WTC11 (cell line): ENCODE data around the gene KIRREL3. TPM values are rescaled to one million over a fixed set of nuclear protein-coding genes. Genes with fewer than 3 reads are reported as not detected.

Experiments used
- ATAC-seq: fragments of 200-7000 bp; cut with Tn5 transposase; 2 replicates; pipeline ENCODE4 v1.10.0; 2021; ENCODE audit warnings: mild to moderate bottlenecking, moderate library complexity
- CTCF ChIA-PET: fragments of 300-600 bp; sonication (Branson Sonifier 250); formaldehyde crosslinking; loops from one replicate; lab custom pipeline; 2021; ENCODE audit warnings: antibody characterized with exemption; lab: Charles Lee
- POLR2A ChIA-PET: fragments of 350-600 bp; sonication (Branson Sonifier 250); formaldehyde crosslinking; loops from one replicate; lab custom pipeline; 2021; ENCODE audit warnings: antibody characterized with exemption; lab: Charles Lee
- DNase-seq: peaks from one replicate; pipeline ENCODE4 v3.0.0; 2021; ENCODE audit warnings: low spot score
- H3K27ac Mint-ChIP-seq: 2 replicates; pipeline ENCODE4 v1.8.0; 2021; ENCODE audit warnings: mixed read lengths
- H3K27me3 Mint-ChIP-seq: 2 replicates; pipeline ENCODE4 v1.8.0; 2021; ENCODE audit warnings: low read depth, mild to moderate bottlenecking, moderate library complexity, mixed read lengths
- H3K36me3 Mint-ChIP-seq: 2 replicates; pipeline ENCODE4 v1.8.0; 2021; ENCODE audit warnings: mixed read lengths
- H3K4me1 Mint-ChIP-seq: 2 replicates; pipeline ENCODE4 v1.8.0; 2022; ENCODE audit warnings: mixed read lengths
- H3K4me3 Mint-ChIP-seq: 2 replicates; pipeline ENCODE4 v1.8.0; 2021; ENCODE audit warnings: mild to moderate bottlenecking, moderate library complexity, mixed read lengths
- H3K9me3 Mint-ChIP-seq: 2 replicates; pipeline ENCODE4 v1.8.0; 2021; ENCODE audit warnings: mixed read lengths
- CBFB ChIP-seq: sonication (generic); formaldehyde crosslinking; IDR thresholded peaks from 2 replicates; pipeline ENCODE4 v1.8.1; 2022; ENCODE audit warnings: mild to moderate bottlenecking, low read depth, missing genetic modification reagents
- CREB1 ChIP-seq: sonication (generic); formaldehyde crosslinking; IDR thresholded peaks from 2 replicates; pipeline ENCODE4 v1.8.0; 2023; ENCODE audit warnings: mild to moderate bottlenecking, missing genetic modification reagents
- CREM ChIP-seq: sonication (generic); formaldehyde crosslinking; IDR thresholded peaks from 2 replicates; pipeline ENCODE4 v1.8.1; 2022; ENCODE audit warnings: mild to moderate bottlenecking, missing genetic modification reagents, moderate library complexity
- FOXK1 ChIP-seq: sonication (generic); formaldehyde crosslinking; IDR thresholded peaks from 2 replicates; pipeline ENCODE4 v1.8.0; 2022; ENCODE audit warnings: mild to moderate bottlenecking, moderate library complexity, missing genetic modification reagents
- FOXP1 ChIP-seq: sonication (generic); formaldehyde crosslinking; IDR thresholded peaks from 2 replicates; pipeline ENCODE4 v1.8.0; 2022; ENCODE audit warnings: missing genetic modification reagents, mild to moderate bottlenecking, moderate library complexity, borderline replicate concordance
- GTF2I ChIP-seq: fragments of 250-450 bp; sonication (Bioruptor Pico); conservative IDR thresholded peaks from 2 replicates; pipeline ENCODE4 v1.4.0; 2021; ENCODE audit warnings: mild to moderate bottlenecking
- RELA ChIP-seq: sonication (generic); formaldehyde crosslinking; IDR thresholded peaks from 2 replicates; pipeline ENCODE4 v1.8.1; 2022; ENCODE audit warnings: missing genetic modification reagents, mild to moderate bottlenecking, borderline replicate concordance
- SMAD4 ChIP-seq: sonication (generic); formaldehyde crosslinking; IDR thresholded peaks from 2 replicates; pipeline ENCODE4 v1.8.0; 2022; ENCODE audit warnings: mild to moderate bottlenecking, missing genetic modification reagents
- TEAD1 ChIP-seq: sonication (generic); formaldehyde crosslinking; IDR thresholded peaks from 2 replicates; pipeline ENCODE4 v1.8.0; 2022; ENCODE audit warnings: mild to moderate bottlenecking, missing genetic modification reagents
- TEAD4 ChIP-seq: sonication (generic); formaldehyde crosslinking; IDR thresholded peaks from 2 replicates; pipeline ENCODE4 v1.8.0; 2022; ENCODE audit warnings: mild to moderate bottlenecking, missing genetic modification reagents
- ZNF138 ChIP-seq: sonication (generic); formaldehyde crosslinking; conservative IDR thresholded peaks from 2 replicates; pipeline ENCODE4 v1.8.1; 2022; ENCODE audit warnings: mild to moderate bottlenecking, moderate library complexity, missing genetic modification reagents
- ZNF423 ChIP-seq: fragments of 250-450 bp; sonication (Bioruptor Pico); IDR thresholded peaks from 2 replicates; pipeline ENCODE4 v2.1.2; 2022; ENCODE audit warnings: mild to moderate bottlenecking, moderate library complexity
- ZNF671 ChIP-seq: fragments of 250-450 bp; sonication (Bioruptor Pico); IDR thresholded peaks from 2 replicates; pipeline ENCODE4 v1.8.0; 2021; ENCODE audit warnings: mild to moderate bottlenecking
- total RNA-seq: library from RNA; stranded (reverse); gene quantifications from 3 replicates; pipeline ENCODE4 v1.2.3, GENCODE V29; 2021
- TF ChIP-seq, protein P1 (sequence below): sonication (generic); formaldehyde crosslinking; IDR thresholded peaks from 2 replicates; pipeline ENCODE4 v1.8.0; 2022; ENCODE audit warnings: mild to moderate bottlenecking, missing genetic modification reagents
- TF ChIP-seq, protein P2 (sequence below): sonication (generic); formaldehyde crosslinking; IDR thresholded peaks from 2 replicates; pipeline ENCODE4 v1.8.1; 2023; ENCODE audit warnings: mild to moderate bottlenecking, moderate library complexity, missing genetic modification reagents
- TF ChIP-seq, protein P3 (sequence below): fragments of 250-450 bp; sonication (Bioruptor Pico); IDR thresholded peaks from 2 replicates; pipeline ENCODE4 v1.9.0; 2021; ENCODE audit warnings: mild to moderate bottlenecking, borderline replicate concordance
- TF ChIP-seq, protein P4 (sequence below): fragments of 250-450 bp; sonication (Bioruptor Pico); IDR thresholded peaks from 2 replicates; pipeline ENCODE4 v1.9.0; 2021; ENCODE audit warnings: moderate library complexity, mild to moderate bottlenecking, inconsistent platforms, borderline replicate concordance
- TF ChIP-seq, protein P5 (sequence below): sonication (generic); formaldehyde crosslinking; IDR thresholded peaks from 2 replicates; pipeline ENCODE4 v1.8.0; 2023; ENCODE audit warnings: missing genetic modification reagents
- TF ChIP-seq, protein P6 (sequence below): fragments of 250-450 bp; sonication (Bioruptor Pico); IDR thresholded peaks from 2 replicates; pipeline ENCODE4 v1.9.0; 2021; ENCODE audit warnings: mild to moderate bottlenecking
- TF ChIP-seq, protein P7 (sequence below): sonication (generic); formaldehyde crosslinking; IDR thresholded peaks from 2 replicates; pipeline ENCODE4 v1.8.1; 2023; ENCODE audit warnings: mild to moderate bottlenecking, missing genetic modification reagents

The KIRREL3 gene
- total RNA-seq, 1 experiment from 2014 or later = 0.59 TPM

DNA sequence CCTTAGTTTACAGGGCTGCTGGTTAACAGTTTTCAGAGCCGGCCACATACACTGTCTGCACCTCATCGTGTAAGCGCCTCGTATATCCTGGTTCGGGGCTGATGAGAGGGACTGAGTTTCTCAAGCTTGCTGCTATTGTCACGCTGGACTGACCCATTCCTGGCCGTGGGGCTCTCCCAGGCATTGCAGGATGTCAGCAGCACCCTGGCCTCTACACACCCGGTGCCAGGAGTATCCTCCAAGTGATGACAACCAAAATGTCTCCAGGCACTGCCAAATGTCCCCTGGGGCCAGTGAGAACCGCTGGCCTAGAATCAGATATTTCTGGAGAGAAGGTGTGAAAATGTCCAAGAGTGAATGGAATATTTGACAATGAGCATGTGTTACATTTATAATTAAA, 562.3 kb downstream of the KIRREL3 start:
- CTCF ChIA-PET = no interaction called here
- TF ChIP-seq, protein P1, sequence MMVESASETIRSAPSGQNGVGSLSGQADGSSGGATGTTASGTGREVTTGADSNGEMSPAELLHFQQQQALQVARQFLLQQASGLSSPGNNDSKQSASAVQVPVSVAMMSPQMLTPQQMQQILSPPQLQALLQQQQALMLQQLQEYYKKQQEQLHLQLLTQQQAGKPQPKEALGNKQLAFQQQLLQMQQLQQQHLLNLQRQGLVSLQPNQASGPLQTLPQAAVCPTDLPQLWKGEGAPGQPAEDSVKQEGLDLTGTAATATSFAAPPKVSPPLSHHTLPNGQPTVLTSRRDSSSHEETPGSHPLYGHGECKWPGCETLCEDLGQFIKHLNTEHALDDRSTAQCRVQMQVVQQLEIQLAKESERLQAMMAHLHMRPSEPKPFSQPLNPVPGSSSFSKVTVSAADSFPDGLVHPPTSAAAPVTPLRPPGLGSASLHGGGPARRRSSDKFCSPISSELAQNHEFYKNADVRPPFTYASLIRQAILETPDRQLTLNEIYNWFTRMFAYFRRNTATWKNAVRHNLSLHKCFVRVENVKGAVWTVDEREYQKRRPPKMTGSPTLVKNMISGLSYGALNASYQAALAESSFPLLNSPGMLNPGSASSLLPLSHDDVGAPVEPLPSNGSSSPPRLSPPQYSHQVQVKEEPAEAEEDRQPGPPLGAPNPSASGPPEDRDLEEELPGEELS (CRISPR knock-in tag) = no peak
- TF ChIP-seq, protein P2, sequence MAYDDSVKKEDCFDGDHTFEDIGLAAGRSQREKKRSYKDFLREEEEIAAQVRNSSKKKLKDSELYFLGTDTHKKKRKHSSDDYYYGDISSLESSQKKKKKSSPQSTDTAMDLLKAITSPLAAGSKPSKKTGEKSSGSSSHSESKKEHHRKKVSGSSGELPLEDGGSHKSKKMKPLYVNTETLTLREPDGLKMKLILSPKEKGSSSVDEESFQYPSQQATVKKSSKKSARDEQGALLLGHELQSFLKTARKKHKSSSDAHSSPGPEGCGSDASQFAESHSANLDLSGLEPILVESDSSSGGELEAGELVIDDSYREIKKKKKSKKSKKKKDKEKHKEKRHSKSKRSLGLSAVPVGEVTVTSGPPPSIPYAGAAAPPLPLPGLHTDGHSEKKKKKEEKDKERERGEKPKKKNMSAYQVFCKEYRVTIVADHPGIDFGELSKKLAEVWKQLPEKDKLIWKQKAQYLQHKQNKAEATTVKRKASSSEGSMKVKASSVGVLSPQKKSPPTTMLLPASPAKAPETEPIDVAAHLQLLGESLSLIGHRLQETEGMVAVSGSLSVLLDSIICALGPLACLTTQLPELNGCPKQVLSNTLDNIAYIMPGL (CRISPR knock-in tag) = no peak
- TF ChIP-seq TEAD1 (CRISPR knock-in tag) (no peak), RELA (CRISPR knock-in tag) (no peak), FOXP1 (no peak), ZNF423 (CRISPR knock-in tag) (no peak), SMAD4 (no peak), FOXK1 (CRISPR knock-in tag) (no peak), TEAD4 (CRISPR knock-in tag) (no peak), CREB1 (CRISPR knock-in tag) (no peak), ZNF671 (CRISPR knock-in tag) (no peak), ZNF138 (CRISPR knock-in tag) (no peak)
- TF ChIP-seq, protein P3, sequence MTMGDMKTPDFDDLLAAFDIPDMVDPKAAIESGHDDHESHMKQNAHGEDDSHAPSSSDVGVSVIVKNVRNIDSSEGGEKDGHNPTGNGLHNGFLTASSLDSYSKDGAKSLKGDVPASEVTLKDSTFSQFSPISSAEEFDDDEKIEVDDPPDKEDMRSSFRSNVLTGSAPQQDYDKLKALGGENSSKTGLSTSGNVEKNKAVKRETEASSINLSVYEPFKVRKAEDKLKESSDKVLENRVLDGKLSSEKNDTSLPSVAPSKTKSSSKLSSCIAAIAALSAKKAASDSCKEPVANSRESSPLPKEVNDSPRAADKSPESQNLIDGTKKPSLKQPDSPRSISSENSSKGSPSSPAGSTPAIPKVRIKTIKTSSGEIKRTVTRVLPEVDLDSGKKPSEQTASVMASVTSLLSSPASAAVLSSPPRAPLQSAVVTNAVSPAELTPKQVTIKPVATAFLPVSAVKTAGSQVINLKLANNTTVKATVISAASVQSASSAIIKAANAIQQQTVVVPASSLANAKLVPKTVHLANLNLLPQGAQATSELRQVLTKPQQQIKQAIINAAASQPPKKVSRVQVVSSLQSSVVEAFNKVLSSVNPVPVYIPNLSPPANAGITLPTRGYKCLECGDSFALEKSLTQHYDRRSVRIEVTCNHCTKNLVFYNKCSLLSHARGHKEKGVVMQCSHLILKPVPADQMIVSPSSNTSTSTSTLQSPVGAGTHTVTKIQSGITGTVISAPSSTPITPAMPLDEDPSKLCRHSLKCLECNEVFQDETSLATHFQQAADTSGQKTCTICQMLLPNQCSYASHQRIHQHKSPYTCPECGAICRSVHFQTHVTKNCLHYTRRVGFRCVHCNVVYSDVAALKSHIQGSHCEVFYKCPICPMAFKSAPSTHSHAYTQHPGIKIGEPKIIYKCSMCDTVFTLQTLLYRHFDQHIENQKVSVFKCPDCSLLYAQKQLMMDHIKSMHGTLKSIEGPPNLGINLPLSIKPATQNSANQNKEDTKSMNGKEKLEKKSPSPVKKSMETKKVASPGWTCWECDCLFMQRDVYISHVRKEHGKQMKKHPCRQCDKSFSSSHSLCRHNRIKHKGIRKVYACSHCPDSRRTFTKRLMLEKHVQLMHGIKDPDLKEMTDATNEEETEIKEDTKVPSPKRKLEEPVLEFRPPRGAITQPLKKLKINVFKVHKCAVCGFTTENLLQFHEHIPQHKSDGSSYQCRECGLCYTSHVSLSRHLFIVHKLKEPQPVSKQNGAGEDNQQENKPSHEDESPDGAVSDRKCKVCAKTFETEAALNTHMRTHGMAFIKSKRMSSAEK (CRISPR knock-in tag) = no peak
- TF ChIP-seq, protein P4, sequence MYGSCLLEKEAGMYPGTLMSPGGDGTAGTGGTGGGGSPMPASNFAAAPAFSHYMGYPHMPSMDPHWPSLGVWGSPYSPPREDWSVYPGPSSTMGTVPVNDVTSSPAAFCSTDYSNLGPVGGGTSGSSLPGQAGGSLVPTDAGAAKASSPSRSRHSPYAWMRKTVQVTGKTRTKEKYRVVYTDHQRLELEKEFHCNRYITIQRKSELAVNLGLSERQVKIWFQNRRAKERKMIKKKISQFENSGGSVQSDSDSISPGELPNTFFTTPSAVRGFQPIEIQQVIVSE (CRISPR knock-in tag) = no peak
- TF ChIP-seq, protein P5, sequence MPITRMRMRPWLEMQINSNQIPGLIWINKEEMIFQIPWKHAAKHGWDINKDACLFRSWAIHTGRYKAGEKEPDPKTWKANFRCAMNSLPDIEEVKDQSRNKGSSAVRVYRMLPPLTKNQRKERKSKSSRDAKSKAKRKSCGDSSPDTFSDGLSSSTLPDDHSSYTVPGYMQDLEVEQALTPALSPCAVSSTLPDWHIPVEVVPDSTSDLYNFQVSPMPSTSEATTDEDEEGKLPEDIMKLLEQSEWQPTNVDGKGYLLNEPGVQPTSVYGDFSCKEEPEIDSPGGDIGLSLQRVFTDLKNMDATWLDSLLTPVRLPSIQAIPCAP = no peak
- TF ChIP-seq, protein P6, sequence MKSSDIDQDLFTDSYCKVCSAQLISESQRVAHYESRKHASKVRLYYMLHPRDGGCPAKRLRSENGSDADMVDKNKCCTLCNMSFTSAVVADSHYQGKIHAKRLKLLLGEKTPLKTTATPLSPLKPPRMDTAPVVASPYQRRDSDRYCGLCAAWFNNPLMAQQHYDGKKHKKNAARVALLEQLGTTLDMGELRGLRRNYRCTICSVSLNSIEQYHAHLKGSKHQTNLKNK = no peak
- no peaks in the 10 kb centered on the region for H3K9me3 Mint-ChIP-seq
- no peaks in the 10 kb centered on the region for H3K36me3 Mint-ChIP-seq
- no peak overlapping the region for H3K27ac Mint-ChIP-seq
- no peaks in the 10 kb centered on the region; the same call in 1 of the 2 replicates for H3K27me3 Mint-ChIP-seq
- POLR2A ChIA-PET = no interaction called here
- DNase-seq (no peak), ATAC-seq (no peak)
- no peak overlapping the region for H3K4me3 Mint-ChIP-seq
- peaks cover 46% of the 10 kb centered on the region for H3K4me1 Mint-ChIP-seq

DNA sequence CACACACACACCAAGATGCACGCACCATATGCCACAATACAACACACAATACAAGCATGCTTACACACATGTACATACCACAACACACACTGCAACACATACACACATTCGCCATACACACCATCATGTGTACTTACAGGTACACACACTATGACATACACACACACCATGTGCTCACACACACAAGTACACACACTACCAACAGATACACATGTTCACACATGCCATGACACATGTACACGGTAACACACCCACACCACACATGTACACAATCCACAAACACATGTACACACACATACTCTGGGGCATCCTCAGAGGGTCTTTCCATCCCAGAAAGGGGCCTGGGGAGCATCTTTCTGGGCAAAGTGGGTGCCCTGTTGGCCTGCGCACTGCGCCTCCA, 562.8 kb downstream of the KIRREL3 start:
- H3K27ac Mint-ChIP-seq = no peak overlapping the region
- ChIA-PET POLR2A (no interaction called here), CTCF (no interaction called here)
- TF ChIP-seq CREM (CRISPR knock-in tag) (no peak), GTF2I (CRISPR knock-in tag) (no peak), CBFB (CRISPR knock-in tag) (no peak)
- TF ChIP-seq, protein P6 = no peak
- TF ChIP-seq, protein P5 = no peak
- TF ChIP-seq, protein P7, sequence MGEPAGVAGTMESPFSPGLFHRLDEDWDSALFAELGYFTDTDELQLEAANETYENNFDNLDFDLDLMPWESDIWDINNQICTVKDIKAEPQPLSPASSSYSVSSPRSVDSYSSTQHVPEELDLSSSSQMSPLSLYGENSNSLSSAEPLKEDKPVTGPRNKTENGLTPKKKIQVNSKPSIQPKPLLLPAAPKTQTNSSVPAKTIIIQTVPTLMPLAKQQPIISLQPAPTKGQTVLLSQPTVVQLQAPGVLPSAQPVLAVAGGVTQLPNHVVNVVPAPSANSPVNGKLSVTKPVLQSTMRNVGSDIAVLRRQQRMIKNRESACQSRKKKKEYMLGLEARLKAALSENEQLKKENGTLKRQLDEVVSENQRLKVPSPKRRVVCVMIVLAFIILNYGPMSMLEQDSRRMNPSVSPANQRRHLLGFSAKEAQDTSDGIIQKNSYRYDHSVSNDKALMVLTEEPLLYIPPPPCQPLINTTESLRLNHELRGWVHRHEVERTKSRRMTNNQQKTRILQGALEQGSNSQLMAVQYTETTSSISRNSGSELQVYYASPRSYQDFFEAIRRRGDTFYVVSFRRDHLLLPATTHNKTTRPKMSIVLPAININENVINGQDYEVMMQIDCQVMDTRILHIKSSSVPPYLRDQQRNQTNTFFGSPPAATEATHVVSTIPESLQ (CRISPR knock-in tag) = no peak

More for the DNA sequence above, 562.8 kb downstream of the KIRREL3 start:
- Mint-ChIP-seq H3K9me3 (no peaks in the 10 kb centered on the region), H3K36me3 (no peaks in the 10 kb centered on the region), H3K4me3 (no peak overlapping the region), H3K27me3 (no peaks in the 10 kb centered on the region; the same call in 1 of the 2 replicates), H3K4me1 (peaks cover 43% of the 10 kb centered on the region)
- no peak for ATAC-seq
- DNase-seq = no peak
